DOHH2 (cell line): ENCODE results near the gene OSBPL10.

Experiments used
- EZH2phosphoT487 ChIP-seq: fragments of 200-600 bp; sonication (generic); IDR thresholded peaks from 2 replicates; pipeline ENCODE4 v1.6.1; 2017; ENCODE audit warnings: borderline replicate concordance, mild to moderate bottlenecking, antibody characterized with exemption, low read length, moderate library complexity, mixed read lengths
- TF ChIP-seq, protein P1 (sequence below): fragments of 200-600 bp; sonication (generic); IDR thresholded peaks from one replicate; pipeline ENCODE4 v1.5.1; 2014; ENCODE audit warnings: antibody characterized with exemption, mild to moderate bottlenecking, low read depth, low read length; ENCODE audit not compliant: poor library complexity, severe bottlenecking

DNA sequence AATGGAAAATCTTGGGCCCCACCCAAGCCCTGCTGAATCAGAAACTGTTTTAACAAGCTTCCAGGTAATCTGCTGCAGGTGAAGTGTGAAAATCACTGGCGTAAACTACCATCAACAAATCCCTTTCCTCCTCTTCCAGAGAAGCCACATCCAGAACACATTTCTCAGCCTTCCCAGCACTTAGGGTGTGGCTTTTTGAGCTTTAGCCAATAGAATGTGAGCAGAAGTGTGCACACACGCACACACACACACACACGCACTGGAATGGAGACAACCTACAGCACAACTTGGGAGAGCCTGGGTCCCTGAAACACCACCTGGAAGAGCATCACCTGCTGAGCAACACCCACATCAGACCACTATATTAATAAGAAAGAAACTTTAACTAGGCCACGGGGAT is 98.6 kb downstream of the OSBPL10 start:
- TF ChIP-seq, protein P1, sequence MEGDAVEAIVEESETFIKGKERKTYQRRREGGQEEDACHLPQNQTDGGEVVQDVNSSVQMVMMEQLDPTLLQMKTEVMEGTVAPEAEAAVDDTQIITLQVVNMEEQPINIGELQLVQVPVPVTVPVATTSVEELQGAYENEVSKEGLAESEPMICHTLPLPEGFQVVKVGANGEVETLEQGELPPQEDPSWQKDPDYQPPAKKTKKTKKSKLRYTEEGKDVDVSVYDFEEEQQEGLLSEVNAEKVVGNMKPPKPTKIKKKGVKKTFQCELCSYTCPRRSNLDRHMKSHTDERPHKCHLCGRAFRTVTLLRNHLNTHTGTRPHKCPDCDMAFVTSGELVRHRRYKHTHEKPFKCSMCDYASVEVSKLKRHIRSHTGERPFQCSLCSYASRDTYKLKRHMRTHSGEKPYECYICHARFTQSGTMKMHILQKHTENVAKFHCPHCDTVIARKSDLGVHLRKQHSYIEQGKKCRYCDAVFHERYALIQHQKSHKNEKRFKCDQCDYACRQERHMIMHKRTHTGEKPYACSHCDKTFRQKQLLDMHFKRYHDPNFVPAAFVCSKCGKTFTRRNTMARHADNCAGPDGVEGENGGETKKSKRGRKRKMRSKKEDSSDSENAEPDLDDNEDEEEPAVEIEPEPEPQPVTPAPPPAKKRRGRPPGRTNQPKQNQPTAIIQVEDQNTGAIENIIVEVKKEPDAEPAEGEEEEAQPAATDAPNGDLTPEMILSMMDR: no peak
- TF ChIP-seq EZH2phosphoT487: no peak
